ENCODE data around the gene RBMS3. TPM values are rescaled to one million over a fixed set of nuclear protein-coding genes. Genes with fewer than 3 reads are reported as not detected.

RBMS3 gene
- total RNA-seq, 1 experiment from 2014 or later: 5.9 TPM

- ChIA-PET POLR2A (ENCODE audit: low non-redundant PET) (no interaction called here), CTCF (no interaction called here)
- Histone ChIP-seq H3K4me3 (ENCODE audit: low read depth, low read length, poor library complexity, severe bottlenecking) (peak overlapping the region; percentile 38), H3K9me3 (ENCODE audit: low read depth, low read length, poor library complexity, severe bottlenecking) (no peaks in the 10 kb centered on the region), H3K4me1 (ENCODE audit: insufficient read depth, low read length, poor library complexity, severe bottlenecking) (peaks cover 54% of the 10 kb centered on the region), H3K27me3 (replicated peaks; ENCODE audit: insufficient read depth, low read depth, low read length, poor library complexity) (no peaks in the 10 kb centered on the region), H3K27ac (ENCODE audit: low read depth, low read length, poor library complexity, severe bottlenecking) (peak overlapping the region; percentile 81), H3K36me3 (ENCODE audit: insufficient read depth, low read length, poor library complexity, severe bottlenecking) (no peaks in the 10 kb centered on the region)
- DNase-seq (ENCODE audit: low spot score): peak; percentile 71
- BruUV-seq (replicated peaks): no TSS peak
- intact Hi-C loops (cut with micrococcal nuclease; ENCODE audit: unreplicated experiment): loop anchor here (10.0 kb wide), 1 partner anchor 749 kb away; no protein-coding TSS in a partner anchor
- TF ChIP-seq CTCF (conservative IDR thresholded peaks at IDR 0.05; ENCODE audit: low read depth, low read length) (no peak), EZH2 (IDR thresholded peaks at IDR 0.05; ENCODE audit: borderline replicate concordance, low read depth, low read length, poor library complexity, severe bottlenecking) (no peak)
These were observed 4.7 kb downstream of the RBMS3 start for GRCh38 chr3:29285471-29286071.

GRCh38 chr3:29286478-29287240 is 5.8 kb downstream of the RBMS3 start:
- Histone ChIP-seq H3K36me3 (ENCODE audit: insufficient read depth, low read length, poor library complexity, severe bottlenecking) (no peaks in the 10 kb centered on the region), H3K27ac (ENCODE audit: low read depth, low read length, poor library complexity, severe bottlenecking) (peak overlapping the region; percentile 81), H3K27me3 (replicated peaks; ENCODE audit: insufficient read depth, low read depth, low read length, poor library complexity) (no peaks in the 10 kb centered on the region), H3K4me3 (ENCODE audit: low read depth, low read length, poor library complexity, severe bottlenecking) (peak overlapping the region; percentile 38), H3K9me3 (ENCODE audit: low read depth, low read length, poor library complexity, severe bottlenecking) (no peaks in the 10 kb centered on the region), H3K4me1 (ENCODE audit: insufficient read depth, low read length, poor library complexity, severe bottlenecking) (peaks cover 54% of the 10 kb centered on the region)
- BruUV-seq (replicated peaks): no TSS peak
- DNase-seq (ENCODE audit: low spot score): peak; percentile 68
- intact Hi-C loops (cut with micrococcal nuclease; ENCODE audit: unreplicated experiment): loop anchor here (10.0 kb wide), 1 partner anchor 748 kb away; no protein-coding TSS in a partner anchor
- TF ChIP-seq EZH2 (IDR thresholded peaks at IDR 0.05; ENCODE audit: borderline replicate concordance, low read depth, low read length, poor library complexity, severe bottlenecking) (no peak), CTCF (conservative IDR thresholded peaks at IDR 0.05; ENCODE audit: low read depth, low read length) (no peak)
- POLR2A ChIA-PET (ENCODE audit: low non-redundant PET): no interaction called here
- CTCF ChIA-PET: no interaction called here

GRCh38 chr3:29290596-29290995 is 9.7 kb downstream of the RBMS3 start:
- Histone ChIP-seq H3K4me3 (ENCODE audit: low read depth, low read length, poor library complexity, severe bottlenecking) (no peak overlapping the region), H3K27me3 (replicated peaks; ENCODE audit: insufficient read depth, low read depth, low read length, poor library complexity) (no peaks in the 10 kb centered on the region), H3K4me1 (ENCODE audit: insufficient read depth, low read length, poor library complexity, severe bottlenecking) (peaks cover 39% of the 10 kb centered on the region), H3K27ac (ENCODE audit: low read depth, low read length, poor library complexity, severe bottlenecking) (no peak overlapping the region), H3K36me3 (ENCODE audit: insufficient read depth, low read length, poor library complexity, severe bottlenecking) (no peaks in the 10 kb centered on the region), H3K9me3 (ENCODE audit: low read depth, low read length, poor library complexity, severe bottlenecking) (no peaks in the 10 kb centered on the region)
- ChIA-PET CTCF (no interaction called here), POLR2A (ENCODE audit: low non-redundant PET) (no interaction called here)
- no peak for TF ChIP-seq CTCF (conservative IDR thresholded peaks at IDR 0.05; ENCODE audit: low read depth, low read length)
- TF ChIP-seq EZH2 (IDR thresholded peaks at IDR 0.05; ENCODE audit: borderline replicate concordance, low read depth, low read length, poor library complexity, severe bottlenecking): no peak
- intact Hi-C loops (cut with micrococcal nuclease; ENCODE audit: unreplicated experiment): no loop called here
- DNase-seq (ENCODE audit: low spot score): no peak
- BruUV-seq (replicated peaks): no TSS peak

Data from A673 (cell line).